Lung (tissue), 12 donors: ENCODE data around the gene GSC. TPM values are rescaled to one million over a fixed set of nuclear protein-coding genes. Genes with fewer than 3 reads are reported as not detected.
"Not testable (repeated sequence)": the region's sequence is repeated elsewhere in the genome, so short reads cannot be mapped to it uniquely, and the experiment has no call there.

Experiments
- ATAC-seq: fragments of 200-7000 bp; cut with Tn5 transposase; one replicate; pipeline ENCODE4 v1.9.1; 2020; ENCODE audit warnings: moderate number of reproducible peaks; ENCODE audit not compliant: insufficient read depth, low FRiP score
- DNase-seq, 3 donors: peaks; one replicate each; pipeline ENCODE4 v3.0.0-alpha.2; 2013 to 2017
- H3K27ac ChIP-seq, 2 donors: one replicate each; pipeline ENCODE4 v1.5.1; 2013; ENCODE audit warnings: mild to moderate bottlenecking in 2 of 2, moderate library complexity in 2 of 2, control low read depth in 1 of 2, inconsistent platforms in 1 of 2, low read depth in 1 of 2, low read length in 1 of 2
- H3K27me3 ChIP-seq, 3 donors: one replicate each; pipeline ENCODE4 v1.5.1; 2013; ENCODE audit warnings: low read length in 2 of 3; ENCODE audit not compliant: control insufficient read depth in 3 of 3, insufficient read depth in 3 of 3
- H3K36me3 ChIP-seq, 4 donors: one replicate each; pipeline ENCODE4 v1.5.1; 2013; ENCODE audit warnings: low read length in 4 of 4, mild to moderate bottlenecking in 1 of 4, moderate library complexity in 1 of 4; ENCODE audit not compliant: control insufficient read depth in 4 of 4, insufficient read depth in 4 of 4
- H3K4me1 ChIP-seq, 5 donors: one replicate each; pipeline ENCODE4 v1.5.1; 2013; ENCODE audit warnings: low read length in 5 of 5, mild to moderate bottlenecking in 2 of 5, moderate library complexity in 1 of 5; ENCODE audit not compliant: control insufficient read depth in 5 of 5, insufficient read depth in 5 of 5
- H3K4me3 ChIP-seq: one replicate; pipeline ENCODE4 v1.5.1; 2013; ENCODE audit warnings: mild to moderate bottlenecking, control low read depth, moderate library complexity
- H3K9ac ChIP-seq, 2 donors: one replicate each; pipeline ENCODE4 v1.5.1; 2013; ENCODE audit warnings: low read length in 2 of 2, control low read depth in 1 of 2; ENCODE audit not compliant: insufficient read depth in 1 of 2
- H3K9me3 ChIP-seq, 4 donors: one replicate each; pipeline ENCODE4 v1.5.1; 2013; ENCODE audit warnings: low read length in 3 of 4, mild to moderate bottlenecking in 1 of 4, moderate library complexity in 1 of 4; ENCODE audit not compliant: control insufficient read depth in 4 of 4, insufficient read depth in 3 of 4
- WGBS, 2 donors: extraction: QIAGEN DNeasy Blood & Tissue Kit; methylation state at CpG; one replicate each; pipeline ENCODE4 v1.1.7; 2013; 5-methylcytosine and 5-hydroxymethylcytosine counted together
- polyA plus RNA-seq, 2 donors: library from polyadenylated mRNA; stranded (reverse); fragments of 200-250 nt; gene quantifications; one replicate each; pipeline ENCODE4 v1.2.1, GENCODE V29; 2013
- total RNA-seq, 2 donors: library from RNA; depleted of rRNA in 1 of 2; stranded (reverse); fragments of >200 nt in 1 of 2; gene quantifications; one replicate each; pipeline ENCODE4 v1.2.1, GENCODE V29; 2014 to 2021
- TF ChIP-seq, protein P1 (sequence below): IDR thresholded peaks from 2 replicates; pipeline ENCODE4 v1.5.1; 2012; ENCODE audit warnings: mild to moderate bottlenecking; ENCODE audit errors: control extremely low read depth, extremely low read depth
- donor health status: control.
- donor health status: control.
- donor health status: Bipolar disorder and iron deficiency.
- donor health status: healthy.
- donor health status: DM: yes; HTN: yes; CAD: no.

The GSC gene
- total and polyA plus RNA-seq, 4 donors: 0.03 to 0.21 (median 0.08) TPM; not detected in 1

DNA sequence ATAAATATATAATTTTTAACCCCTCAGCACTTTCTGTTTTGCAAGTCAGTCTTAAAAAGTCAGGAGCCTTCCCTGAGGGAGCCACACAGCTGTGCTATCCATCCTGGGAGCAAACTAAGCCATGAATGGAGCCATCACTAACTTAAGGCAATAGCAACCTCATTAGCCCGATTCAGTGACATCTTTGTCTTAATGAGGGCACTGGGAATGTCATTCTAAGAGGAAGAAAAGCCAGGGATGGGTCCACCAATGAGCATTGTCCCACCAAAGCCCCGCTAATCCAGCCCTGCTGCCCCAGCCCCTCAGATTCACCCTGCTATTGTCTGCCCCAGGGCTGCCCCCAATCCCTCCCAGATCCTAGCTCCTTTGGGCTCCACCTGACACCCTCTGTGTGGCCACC lies 19.5 kb downstream of the GSC start:
- DNase-seq: no peak
- ATAC-seq: no peak
- TF ChIP-seq, protein P1, sequence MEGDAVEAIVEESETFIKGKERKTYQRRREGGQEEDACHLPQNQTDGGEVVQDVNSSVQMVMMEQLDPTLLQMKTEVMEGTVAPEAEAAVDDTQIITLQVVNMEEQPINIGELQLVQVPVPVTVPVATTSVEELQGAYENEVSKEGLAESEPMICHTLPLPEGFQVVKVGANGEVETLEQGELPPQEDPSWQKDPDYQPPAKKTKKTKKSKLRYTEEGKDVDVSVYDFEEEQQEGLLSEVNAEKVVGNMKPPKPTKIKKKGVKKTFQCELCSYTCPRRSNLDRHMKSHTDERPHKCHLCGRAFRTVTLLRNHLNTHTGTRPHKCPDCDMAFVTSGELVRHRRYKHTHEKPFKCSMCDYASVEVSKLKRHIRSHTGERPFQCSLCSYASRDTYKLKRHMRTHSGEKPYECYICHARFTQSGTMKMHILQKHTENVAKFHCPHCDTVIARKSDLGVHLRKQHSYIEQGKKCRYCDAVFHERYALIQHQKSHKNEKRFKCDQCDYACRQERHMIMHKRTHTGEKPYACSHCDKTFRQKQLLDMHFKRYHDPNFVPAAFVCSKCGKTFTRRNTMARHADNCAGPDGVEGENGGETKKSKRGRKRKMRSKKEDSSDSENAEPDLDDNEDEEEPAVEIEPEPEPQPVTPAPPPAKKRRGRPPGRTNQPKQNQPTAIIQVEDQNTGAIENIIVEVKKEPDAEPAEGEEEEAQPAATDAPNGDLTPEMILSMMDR: no peak
- H3K27me3 ChIP-seq: no peaks in the 10 kb centered on the region
- no peak overlapping the region for H3K9ac ChIP-seq
- H3K4me1 ChIP-seq: no peaks in the 10 kb centered on the region
- no peak overlapping the region for H3K27ac ChIP-seq
- H3K36me3 ChIP-seq: no peaks in the 10 kb centered on the region
- no peak overlapping the region for H3K4me3 ChIP-seq
- H3K9me3 ChIP-seq: no peaks in the 10 kb centered on the region
- 83 to 86% methylated on average over 2 of the region's 2 CpGs for WGBS, 2 donors

DNA sequence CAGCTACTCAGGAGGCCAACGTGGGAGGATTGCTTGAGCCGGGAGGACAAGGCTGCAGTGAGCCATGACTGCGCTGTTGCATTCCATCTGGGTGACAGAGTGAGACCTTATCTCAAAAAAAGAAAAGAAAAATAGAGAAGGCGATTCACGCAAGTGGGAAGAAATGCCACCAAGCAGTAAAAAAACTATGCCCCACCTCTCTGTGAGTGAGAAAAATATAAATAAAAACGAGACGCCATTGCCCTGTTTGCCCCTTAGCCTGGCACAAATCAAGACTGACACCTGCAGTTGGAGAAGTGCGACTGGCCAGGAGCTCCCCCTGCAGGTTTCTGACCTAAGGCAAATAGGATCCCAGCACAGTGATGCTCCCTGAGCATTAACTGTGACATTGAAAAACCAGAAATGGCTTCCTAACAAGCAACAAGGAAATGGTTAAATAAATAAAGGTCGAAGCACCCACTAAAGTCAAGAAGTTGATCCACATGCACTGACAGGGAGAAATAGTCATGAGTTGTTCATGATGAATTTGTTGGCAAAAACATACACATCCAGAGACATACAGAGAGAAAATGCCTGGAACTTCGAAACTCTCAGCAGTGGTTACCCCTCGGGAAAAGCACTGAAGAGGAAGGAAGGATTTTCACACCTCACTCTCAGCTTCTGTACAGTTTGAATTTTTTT lies 21.1 kb downstream of the GSC start:
- DNase-seq: no peak

DNA sequence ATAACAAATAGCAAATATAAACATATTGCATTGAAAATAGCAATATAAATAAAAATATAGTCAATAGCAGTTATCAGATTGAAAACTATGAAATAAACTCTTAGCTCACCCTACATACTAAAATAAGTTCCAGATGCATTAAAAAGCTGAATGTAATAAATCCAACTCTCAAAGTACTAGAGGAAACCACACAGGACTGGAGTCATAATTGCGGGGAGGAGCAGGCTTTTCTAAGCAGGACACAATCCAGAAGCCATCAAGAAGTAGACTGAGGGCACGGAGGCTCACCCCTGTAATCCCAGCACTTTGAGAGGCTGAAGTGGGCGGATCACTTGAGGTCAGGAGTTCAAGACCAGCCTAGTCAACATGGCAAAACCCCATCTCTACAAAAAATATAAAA lies 22.2 kb downstream of the GSC start:
- no peaks in the 10 kb centered on the region for H3K27me3 ChIP-seq
- no peak for ATAC-seq
- no peaks in the 10 kb centered on the region for H3K36me3 ChIP-seq
- no peak overlapping the region for H3K4me3 ChIP-seq
- no peak for DNase-seq
- TF ChIP-seq, protein P1: no peak
- no peak overlapping the region for H3K9ac ChIP-seq
- H3K9me3 ChIP-seq: peaks cover 0 to 3% (median 0%) of the 10 kb centered on the region in 4 donors
- no peaks in the 10 kb centered on the region for H3K4me1 ChIP-seq
- H3K27ac ChIP-seq: no peak overlapping the region
- 63 to 77% methylated on average over 3 of the region's 3 CpGs for WGBS, 2 donors

More for the DNA sequence above, 21.1 kb downstream of the GSC start:
- ATAC-seq: no peak
- Histone ChIP-seq H3K9me3 (no peaks in the 10 kb centered on the region), H3K36me3 (no peaks in the 10 kb centered on the region), H3K27me3 (no peaks in the 10 kb centered on the region), H3K4me1 (no peaks in the 10 kb centered on the region), H3K27ac (no peak overlapping the region), H3K9ac (no peak overlapping the region), H3K4me3 (no peak overlapping the region)
- 32 to 33% methylated on average over 11 of the region's 11 CpGs for WGBS, 2 donors
- TF ChIP-seq, protein P1: no peak

DNA sequence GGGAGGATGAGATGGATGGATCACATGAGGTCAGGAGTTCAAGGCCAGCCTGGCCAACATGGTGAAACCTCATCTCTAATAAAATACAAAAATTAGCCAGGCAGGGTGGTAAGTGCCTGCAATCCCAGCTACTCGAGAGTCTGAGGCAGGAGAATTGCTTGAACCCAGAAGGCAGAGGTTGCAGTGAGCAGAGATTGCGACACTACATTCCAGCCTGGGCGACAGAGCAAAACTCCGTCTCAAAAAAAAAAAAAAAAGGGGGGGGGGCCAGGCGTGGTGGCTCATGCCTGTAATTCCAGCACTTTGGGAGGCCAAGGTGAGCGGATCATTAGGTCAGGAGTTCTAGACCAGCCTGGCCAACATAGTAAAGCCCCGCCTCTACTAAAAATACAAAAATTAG lies 22.8 kb downstream of the GSC start:
- not testable (repeated sequence) for H3K36me3 ChIP-seq, ATAC-seq, H3K9me3 ChIP-seq, H3K4me3 ChIP-seq, H3K27me3 ChIP-seq, H3K4me1 ChIP-seq, DNase-seq, H3K9ac ChIP-seq, H3K27ac ChIP-seq
- WGBS, 2 donors: 68 to 85% methylated on average over 7 of the region's 7 CpGs
